GM18861 (cell line): ENCODE measurements around the gene WDPCP.
"Not testable (repeated sequence)": the region's sequence is repeated elsewhere in the genome, so short reads cannot be mapped to it uniquely, and the experiment has no call there.

ENCODE experiments used
- ATAC-seq: cut with Tn5 transposase; IDR thresholded peaks from one replicate; pipeline ENCODE4 v1.9.1; 2021; ENCODE audit not compliant: unreplicated experiment

Gene WDPCP

GRCh38 chr2:63268946-63269345, 319.3 kb downstream of the WDPCP start:
- ATAC-seq: no peak

- ATAC-seq: no peak
These were observed 327.1 kb downstream of the WDPCP start for GRCh38 chr2:63261137-63261621.

DNA sequence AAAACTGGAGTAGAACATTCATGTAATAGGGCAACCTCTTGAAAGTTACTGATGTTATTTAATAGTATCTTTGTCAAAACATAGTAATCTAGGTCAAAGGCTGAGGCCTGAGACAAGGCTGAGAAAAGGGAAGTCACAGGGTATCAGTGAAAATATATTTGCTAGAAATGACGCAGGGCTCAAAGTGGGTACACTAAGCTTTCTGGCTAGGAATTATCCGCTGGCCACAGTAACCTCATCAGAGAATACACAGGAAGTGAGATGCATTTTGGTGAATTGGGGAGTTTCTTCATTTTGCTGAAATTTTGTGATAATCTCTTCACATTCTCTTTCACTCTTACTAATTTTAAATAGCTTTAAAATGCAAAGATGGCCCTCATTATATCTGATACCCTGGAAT, 330.8 kb downstream of the WDPCP start:
- ATAC-seq: no peak

- ATAC-seq: no peak
These were observed 339.1 kb downstream of the WDPCP start for GRCh38 chr2:63249161-63249560.

DNA sequence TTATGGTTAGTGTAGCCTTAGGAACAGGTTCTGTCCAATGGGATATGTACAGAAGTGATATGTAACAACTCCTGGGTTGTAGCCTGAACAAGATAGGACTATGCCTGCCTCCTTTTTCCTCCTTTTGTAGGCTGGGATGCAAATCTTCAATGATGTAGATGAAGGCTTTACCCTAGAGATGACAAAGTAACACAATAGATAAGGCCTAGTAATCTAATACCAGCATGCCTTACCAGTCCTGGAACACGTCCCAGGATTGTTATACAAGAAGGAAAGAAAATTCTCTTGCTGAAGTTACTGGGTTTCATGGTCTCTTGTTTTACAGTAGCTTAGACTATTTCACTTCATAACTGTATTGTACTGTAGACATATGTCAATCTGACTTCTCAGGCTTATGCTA, 345.5 kb downstream of the WDPCP start:
- no peak for ATAC-seq

- no peak for ATAC-seq
These were observed 362.2 kb downstream of the WDPCP start for GRCh38 chr2:63225964-63226686.

- no peak for ATAC-seq
These were observed 369.3 kb downstream of the WDPCP start for GRCh38 chr2:63218800-63219526.

- ATAC-seq: no peak
These were observed 393.0 kb downstream of the WDPCP start for GRCh38 chr2:63195310-63195709.

GRCh38 chr2:63194175-63194574, 394.1 kb downstream of the WDPCP start:
- no peak for ATAC-seq

GRCh38 chr2:63192889-63193774, 395.1 kb downstream of the WDPCP start:
- ATAC-seq: no peak

DNA sequence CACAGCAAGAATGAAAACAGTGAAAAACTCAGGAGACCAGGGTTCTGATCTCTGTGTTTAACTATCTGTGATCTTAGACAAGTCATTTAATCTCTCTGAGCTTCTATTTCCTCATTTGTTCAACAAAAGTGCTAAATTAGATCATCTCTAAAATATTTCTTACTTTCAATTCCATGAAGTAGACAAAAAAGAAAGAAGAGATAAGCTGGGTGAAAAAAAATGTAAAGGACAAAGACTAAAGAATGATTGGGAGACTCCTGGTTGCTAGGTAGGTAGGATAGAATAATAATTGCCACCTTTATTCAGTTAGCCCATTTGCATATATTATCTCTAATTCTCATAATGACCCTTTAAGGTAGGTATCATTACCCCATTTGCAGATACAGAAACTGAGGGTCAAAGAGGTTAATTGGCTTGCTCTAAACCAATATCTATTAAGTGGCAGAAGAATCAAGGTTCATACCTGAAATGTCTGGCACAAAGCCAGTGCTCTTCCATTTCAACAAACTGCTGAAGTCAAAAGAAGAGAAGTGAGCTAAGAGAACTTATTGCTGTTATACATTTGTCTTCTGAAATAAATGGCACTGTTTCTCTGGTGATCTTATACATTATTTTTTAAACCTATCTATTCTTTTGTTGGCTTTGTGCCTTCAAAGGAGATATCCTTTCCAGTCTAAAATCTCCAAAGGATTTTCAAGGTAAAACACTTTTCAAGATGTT, 395.9 kb downstream of the WDPCP start:
- ATAC-seq: no peak

- ATAC-seq: peak; percentile 86
These were observed 399.3 kb downstream of the WDPCP start for GRCh38 chr2:63189026-63189425.

DNA sequence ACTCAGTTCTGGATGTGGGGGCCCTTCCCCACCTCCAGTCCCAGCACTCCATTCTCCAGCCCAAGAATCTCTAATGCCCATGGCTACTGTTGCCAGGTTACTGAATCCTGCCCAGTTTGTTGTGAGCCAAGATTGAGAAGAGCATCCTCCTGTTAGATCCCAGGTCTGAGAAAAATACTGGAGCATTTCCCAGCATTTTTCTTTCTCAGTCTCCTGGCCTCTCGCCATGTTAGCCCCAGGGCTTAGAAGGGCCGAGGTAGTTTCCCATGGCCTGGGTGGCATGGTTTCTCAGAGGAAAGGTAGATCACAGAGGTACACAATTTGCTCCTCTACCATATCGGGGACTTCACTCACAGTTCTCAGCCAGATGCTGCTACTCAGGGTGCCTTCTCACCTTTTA, 401.9 kb downstream of the WDPCP start:
- ATAC-seq: no peak

GRCh38 chr2:63163161-63163820, 425.0 kb downstream of the WDPCP start:
- no peak for ATAC-seq

DNA sequence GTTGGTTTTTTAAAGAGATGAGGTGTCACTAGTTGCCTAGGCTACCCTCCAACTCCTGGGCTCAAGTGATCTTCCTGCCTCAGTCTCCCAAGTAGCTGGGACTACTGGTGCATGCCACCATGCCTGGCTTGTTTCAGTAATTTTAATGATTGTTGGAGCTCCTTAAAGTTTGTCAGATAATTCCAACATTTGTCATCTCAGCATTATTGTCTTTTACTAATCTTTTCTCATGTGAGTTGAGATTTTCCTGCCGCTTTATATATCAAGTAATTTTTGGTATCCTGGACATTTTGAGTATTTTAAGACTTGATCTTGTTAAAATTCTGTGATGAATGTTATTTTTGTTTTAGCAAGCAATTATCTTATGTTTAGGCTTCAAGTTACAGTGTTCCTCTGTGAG, 429.0 kb downstream of the WDPCP start:
- ATAC-seq: no peak

- ATAC-seq: not testable (repeated sequence)
These were observed 451.6 kb downstream of the WDPCP start for GRCh38 chr2:63136683-63137082.

DNA sequence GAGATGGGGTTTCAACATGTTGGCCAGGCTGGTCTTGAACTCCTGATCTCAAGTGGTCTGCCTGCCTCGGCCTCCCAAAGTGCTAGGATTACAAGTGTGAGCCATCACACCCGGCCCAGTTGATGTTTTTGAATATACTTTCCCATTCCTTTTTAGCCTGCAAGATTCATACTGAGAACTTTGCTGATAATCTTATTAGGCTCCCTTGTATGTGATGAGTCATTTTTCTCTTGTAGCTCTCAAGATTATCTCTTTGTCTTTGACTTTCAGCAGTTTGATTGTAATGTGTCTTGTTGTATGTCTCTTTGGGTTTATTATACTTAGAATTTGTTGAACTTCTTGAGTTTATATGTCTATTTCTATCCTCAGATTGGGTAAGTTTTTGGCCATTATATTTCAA, 456.3 kb downstream of the WDPCP start:
- no peak for ATAC-seq

DNA sequence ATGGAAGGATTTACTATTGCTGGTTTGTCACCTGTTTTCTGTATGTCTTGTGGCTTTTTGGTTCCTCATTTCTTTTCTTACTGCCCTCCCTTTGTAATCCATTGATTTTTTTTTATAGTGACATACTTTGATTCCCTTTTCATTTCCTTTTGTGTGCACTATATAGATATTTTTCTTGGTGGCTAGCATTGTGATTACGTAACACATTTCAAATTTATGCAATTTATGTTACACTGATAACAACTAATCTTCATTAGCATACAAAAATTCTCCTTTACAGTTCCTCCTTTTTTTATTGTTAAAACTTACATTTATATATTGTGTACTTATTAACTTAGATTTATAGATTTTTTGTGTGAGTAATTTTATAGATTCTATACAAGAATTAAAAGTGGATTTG, 457.1 kb downstream of the WDPCP start:
- no peak for ATAC-seq

DNA sequence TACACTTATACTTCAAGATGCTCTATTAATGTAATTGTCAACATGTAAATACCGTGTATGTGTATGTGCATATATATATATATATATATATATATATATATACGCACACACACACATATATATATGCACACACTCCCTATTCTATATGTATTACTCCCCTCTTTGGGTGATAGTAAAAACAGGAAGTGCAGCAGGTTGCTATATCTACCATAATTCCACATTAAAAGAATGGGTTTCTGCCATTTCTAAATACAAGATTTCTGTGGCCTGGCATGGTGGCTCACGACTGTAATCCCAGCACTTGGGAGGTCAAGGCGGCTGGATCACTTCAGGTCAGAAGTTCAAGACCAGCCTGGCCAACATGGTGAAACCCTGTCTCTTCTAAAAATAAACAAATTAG, 460.7 kb downstream of the WDPCP start:
- no peak for ATAC-seq

DNA sequence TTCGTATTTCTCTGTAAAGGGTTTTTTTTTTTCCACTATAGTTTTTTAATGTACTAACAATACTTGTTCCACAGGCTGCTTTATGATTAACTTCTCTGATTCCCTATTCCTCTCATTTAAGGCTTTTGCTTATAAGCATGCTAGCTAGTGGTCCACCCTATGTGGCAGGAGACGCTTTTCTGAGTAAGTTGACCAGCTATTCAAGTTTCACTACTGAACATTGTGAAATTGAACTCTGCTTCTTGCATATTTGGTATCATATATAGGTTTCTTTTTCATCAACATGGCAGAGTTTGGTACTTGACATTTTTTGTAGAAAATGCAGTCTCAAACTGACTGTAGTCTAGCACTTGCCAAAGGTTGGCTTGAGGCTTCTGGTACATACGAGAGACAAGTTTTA, 463.4 kb downstream of the WDPCP start:
- ATAC-seq: peak; percentile 66
